Bronchial epithelial cell (primary cell): ENCODE measurements around the gene ALDH1A1. TPM values are rescaled to one million over a fixed set of nuclear protein-coding genes. Genes with fewer than 3 reads are reported as not detected.

Experiments
- DNase-seq: peaks from one replicate; pipeline ENCODE4 v3.0.0-alpha.2; 2010; ENCODE audit warnings: low read depth
- FAIRE-seq: peaks from 2 replicates; lab custom pipeline; 2011; peaks lifted over from hg19 to GRCh38; lab: Jason Lieb, UNC
- H3K27me3 ChIP-seq: 2 replicates; pipeline ENCODE4 v1.5.1; 2011; ENCODE audit warnings: low read length; ENCODE audit not compliant: control insufficient read depth, insufficient read depth
- H3K36me3 ChIP-seq: 2 replicates; pipeline ENCODE4 v1.5.1; 2011; ENCODE audit warnings: low read length; ENCODE audit not compliant: control insufficient read depth, insufficient read depth
- H3K4me3 ChIP-seq: 2 replicates; pipeline ENCODE4 v1.5.1; 2011; ENCODE audit warnings: mild to moderate bottlenecking, low read depth, low read length, control low read depth
- total RNA-seq: library from RNA; depleted of rRNA; stranded (reverse); fragments of >200 nt; gene quantifications from 2 replicates; pipeline ENCODE4 v1.2.1, GENCODE V29; 2014
- TF ChIP-seq, protein P1 (sequence below): IDR thresholded peaks from 2 replicates; pipeline ENCODE4 v1.5.1; 2011; ENCODE audit warnings: mild to moderate bottlenecking, moderate library complexity, low read length, control low read depth, inconsistent platforms; ENCODE audit not compliant: insufficient read depth, severe bottlenecking

Gene ALDH1A1
- total RNA-seq, 1 donor from 2014 or later, result 5.0 TPM

DNA sequence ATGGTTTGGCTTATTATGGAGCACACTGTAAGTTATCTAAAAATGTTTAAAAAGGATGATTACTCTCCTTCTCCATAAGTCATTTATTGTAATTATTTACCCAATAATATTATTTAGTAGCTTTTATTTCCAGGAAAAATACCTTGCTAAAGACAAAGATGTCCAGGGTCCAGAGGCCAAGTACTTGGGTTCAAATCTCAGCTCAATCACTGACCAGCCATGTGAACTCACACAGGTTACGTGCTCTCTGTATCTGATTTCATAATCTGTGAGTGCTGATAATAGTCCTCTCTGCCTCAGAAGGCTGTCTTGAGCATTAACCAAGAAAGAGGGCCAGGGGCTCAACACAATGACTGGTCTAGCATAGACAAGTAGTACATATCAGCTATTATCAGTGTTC lies 27.0 kb downstream of the ALDH1A1 start:
- Histone ChIP-seq H3K36me3 (no peaks in the 10 kb centered on the region), H3K4me3 (no peak overlapping the region), H3K27me3 (no peaks in the 10 kb centered on the region)
- TF ChIP-seq, protein P1, sequence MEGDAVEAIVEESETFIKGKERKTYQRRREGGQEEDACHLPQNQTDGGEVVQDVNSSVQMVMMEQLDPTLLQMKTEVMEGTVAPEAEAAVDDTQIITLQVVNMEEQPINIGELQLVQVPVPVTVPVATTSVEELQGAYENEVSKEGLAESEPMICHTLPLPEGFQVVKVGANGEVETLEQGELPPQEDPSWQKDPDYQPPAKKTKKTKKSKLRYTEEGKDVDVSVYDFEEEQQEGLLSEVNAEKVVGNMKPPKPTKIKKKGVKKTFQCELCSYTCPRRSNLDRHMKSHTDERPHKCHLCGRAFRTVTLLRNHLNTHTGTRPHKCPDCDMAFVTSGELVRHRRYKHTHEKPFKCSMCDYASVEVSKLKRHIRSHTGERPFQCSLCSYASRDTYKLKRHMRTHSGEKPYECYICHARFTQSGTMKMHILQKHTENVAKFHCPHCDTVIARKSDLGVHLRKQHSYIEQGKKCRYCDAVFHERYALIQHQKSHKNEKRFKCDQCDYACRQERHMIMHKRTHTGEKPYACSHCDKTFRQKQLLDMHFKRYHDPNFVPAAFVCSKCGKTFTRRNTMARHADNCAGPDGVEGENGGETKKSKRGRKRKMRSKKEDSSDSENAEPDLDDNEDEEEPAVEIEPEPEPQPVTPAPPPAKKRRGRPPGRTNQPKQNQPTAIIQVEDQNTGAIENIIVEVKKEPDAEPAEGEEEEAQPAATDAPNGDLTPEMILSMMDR, result no peak
- FAIRE-seq (no peak), DNase-seq (no peak)

DNA sequence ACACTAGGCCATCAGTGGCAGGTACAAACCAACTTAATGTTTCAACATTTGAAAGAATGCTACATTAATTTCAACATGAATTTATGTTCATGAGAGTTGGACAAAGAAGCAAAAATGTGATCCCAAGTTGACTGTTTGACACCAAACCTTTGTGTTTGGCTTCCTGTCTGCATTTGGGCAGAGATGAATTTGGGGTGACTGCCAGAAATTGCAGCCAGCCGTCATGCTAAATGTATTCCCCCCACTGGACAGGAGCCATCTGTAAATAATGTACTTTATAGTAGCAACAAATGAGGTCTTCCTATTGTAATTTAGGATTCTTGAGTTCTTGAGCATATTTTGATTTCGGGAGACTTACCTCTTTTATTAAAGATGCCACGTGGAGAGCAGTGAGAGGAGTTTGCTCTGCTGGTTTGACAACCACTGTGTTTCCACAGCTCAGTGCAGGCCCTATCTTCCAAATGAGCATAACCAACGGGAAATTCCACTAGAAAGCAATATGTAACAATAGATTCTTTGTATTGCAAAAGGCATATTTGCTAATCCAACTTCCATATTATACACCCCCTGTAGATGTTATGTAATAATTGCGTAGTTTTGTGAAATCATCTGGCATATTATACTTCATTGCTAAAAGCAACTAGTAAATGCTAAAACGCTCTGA lies 27.6 kb downstream of the ALDH1A1 start:
- FAIRE-seq, result no peak
- DNase-seq, result peak; percentile 75
- Histone ChIP-seq H3K27me3 (no peaks in the 10 kb centered on the region), H3K4me3 (no peak overlapping the region), H3K36me3 (no peaks in the 10 kb centered on the region)
- TF ChIP-seq, protein P1, result no peak

DNA sequence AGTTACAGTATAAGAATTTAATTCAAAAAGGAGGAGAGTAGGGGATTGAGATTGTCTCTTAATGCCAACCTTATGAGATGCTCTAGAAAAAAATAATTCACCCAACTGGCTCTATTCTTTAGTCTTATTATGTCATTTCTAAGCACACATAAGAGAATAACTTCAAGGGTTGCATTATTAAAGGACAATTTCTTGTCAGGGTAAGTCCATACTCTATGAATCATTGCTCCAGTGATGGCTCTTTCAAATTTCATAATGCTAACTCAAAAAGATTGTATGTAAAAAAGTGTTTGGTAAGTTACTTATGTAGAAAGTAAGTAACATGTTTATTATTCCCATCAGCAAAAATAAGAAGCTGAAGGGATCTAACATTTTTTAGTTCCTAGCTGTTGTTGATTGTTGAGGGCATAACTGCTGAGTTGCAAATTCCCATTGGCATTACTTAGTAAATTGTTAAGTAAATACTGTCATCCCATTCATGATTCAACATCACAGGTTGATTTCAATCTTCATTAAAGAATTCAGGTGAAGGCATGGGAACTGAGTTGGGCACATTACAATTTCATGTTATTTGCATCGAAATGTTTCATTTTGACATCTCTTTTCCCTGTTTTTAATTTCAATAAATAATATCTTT lies 28.6 kb downstream of the ALDH1A1 start:
- Histone ChIP-seq H3K36me3 (no peaks in the 10 kb centered on the region), H3K27me3 (no peaks in the 10 kb centered on the region), H3K4me3 (no peak overlapping the region)
- peak; percentile 69 for DNase-seq
- TF ChIP-seq, protein P1, result no peak
- FAIRE-seq, result no peak

DNA sequence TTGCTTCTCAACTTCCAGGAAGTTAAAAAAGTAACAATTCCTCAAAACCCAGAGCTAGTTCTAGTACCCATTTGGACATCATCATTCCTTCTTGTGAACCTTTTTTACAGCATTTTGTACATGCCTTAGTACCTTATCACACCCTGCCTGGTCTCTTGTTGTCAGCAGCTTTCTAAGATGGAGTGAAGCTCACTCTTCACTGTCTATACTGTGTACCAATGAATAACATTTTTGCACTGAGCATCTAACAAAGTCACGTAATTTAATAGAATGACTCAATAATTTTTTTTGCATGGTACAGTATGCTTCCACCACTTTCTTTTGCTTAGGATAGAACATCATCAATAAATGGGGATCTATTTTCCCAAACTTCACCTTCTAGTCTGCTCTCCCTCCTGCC lies 29.8 kb downstream of the ALDH1A1 start:
- TF ChIP-seq, protein P1, result no peak
- no peak overlapping the region for H3K4me3 ChIP-seq
- FAIRE-seq (no peak), DNase-seq (no peak)
- no peaks in the 10 kb centered on the region for H3K27me3 ChIP-seq
- H3K36me3 ChIP-seq, result no peaks in the 10 kb centered on the region

DNA sequence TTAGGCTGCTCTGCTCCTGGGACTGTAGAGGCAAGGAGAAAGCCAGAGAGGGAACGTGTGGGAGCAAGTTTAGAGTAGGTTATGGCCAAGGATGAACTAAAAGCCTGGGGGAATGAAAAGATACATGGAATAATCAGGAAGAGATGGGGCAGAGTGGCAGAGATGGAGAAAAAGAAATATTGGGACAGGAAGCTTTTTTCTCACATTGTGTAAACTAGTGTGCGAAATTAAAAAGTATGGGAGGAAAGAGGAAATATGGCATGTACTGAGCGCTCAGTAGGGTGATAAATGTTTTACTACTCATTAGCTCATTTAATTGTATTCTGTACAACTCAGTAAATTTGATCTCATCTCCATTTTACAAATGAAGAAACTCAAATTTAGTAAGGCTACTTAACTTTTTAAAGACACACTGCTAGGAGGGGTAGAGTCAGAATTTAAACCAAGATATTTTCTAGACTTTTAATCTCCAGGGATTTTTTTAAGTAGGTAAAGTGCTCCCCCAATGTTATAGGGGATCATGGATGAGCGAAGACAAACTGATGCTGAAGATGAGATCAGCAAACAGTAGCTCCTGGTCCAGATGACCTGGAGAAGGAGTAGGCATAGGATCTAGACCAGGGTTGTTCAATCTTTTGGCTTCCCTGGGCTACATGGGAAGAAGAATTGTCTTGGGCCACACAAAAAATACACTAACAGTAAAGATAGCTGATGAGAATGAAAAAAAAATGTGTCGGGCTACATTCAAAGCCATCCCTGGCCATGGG lies 30.8 kb downstream of the ALDH1A1 start:
- H3K36me3 ChIP-seq, result no peaks in the 10 kb centered on the region
- no peak overlapping the region for H3K4me3 ChIP-seq
- FAIRE-seq, result no peak
- TF ChIP-seq, protein P1, result no peak
- no peak for DNase-seq
- H3K27me3 ChIP-seq, result no peaks in the 10 kb centered on the region
